Measurements from ENCODE around the gene SLX9. TPM values are rescaled to one million over a fixed set of nuclear protein-coding genes. Genes with fewer than 3 reads are reported as not detected.

SLX9 gene
- polyA plus RNA-seq, 1 donor (not counting 4 experiments of a cell fraction or from before 2014, with no cell fraction given) = 21.8 TPM

DNA sequence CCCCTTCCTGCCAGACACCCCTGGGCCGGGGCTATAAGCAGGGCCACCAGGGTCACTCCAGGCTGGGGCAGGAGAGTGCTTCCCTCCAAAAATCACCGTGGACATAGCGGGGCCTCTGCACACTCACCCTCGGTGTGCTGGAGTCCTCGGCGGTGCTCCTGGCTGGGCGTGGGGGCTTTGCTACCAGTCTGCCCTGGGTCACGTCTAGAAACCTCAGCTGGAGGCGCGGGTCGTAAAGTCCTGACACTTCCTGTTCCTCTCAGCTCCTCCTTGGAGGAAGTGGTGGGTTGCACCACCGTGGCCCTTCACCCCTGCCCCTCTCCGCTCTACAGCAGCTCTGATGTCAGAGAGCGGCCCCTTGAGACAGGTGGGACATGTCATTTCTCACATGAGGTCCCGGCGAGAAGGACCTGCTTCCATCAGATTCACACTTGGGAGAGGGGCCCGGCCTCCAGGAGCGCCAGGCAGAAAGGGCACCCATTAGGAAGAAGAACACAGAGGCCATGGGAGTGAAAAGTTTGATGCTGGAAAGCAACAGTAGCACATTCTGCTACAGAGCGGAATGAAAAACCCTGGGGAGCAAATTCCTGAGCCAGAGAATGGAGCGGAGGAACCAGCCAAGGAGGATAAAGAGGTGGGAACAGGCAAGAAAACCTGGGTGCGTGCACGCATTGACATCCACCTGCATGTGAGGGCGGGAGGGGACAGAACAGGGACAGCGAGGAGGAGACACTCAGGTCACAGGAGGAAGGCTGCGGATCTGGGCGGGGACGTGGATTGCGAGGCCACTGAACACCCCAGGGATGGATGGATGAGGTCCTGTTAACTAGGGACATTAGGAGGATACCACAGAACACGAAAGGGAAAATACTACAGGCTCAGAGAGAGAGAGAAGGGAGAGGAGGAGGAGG is 18.9 kb upstream of the SLX9 start, which contains the start of gene ITGB2:
TSS of gene ITGB2 (minus strand) at position 206 of the 911 bp plus-strand sequence. CDS start 10,117 bp downstream, outside the sequence.
- H3K27me3 ChIP-seq (ENCODE audit: control insufficient read depth, extremely low read depth, insufficient read depth, low read length) = peaks cover 12% of the 10 kb centered on the region
- no peaks in the 10 kb centered on the region for H3K36me3 ChIP-seq (ENCODE audit: control insufficient read depth in 2 of 2, extremely low read depth in 1 of 2, insufficient read depth in 2 of 2, low read length in 2 of 2)
- no peaks in the 10 kb centered on the region for H4K20me1 ChIP-seq (ENCODE audit: control insufficient read depth, extremely low read depth, insufficient read depth, low read length)
- DNase-seq (ENCODE audit: low read depth, low spot score) = no peak
- no peak within 1 kb of the TSS for H3K9ac ChIP-seq (ENCODE audit: control insufficient read depth, extremely low read depth, insufficient read depth, low read length)
- TF ChIP-seq EZH2 (IDR thresholded peaks at IDR 0.05; ENCODE audit: low read length) = no peak
- TF ChIP-seq, protein P1, sequence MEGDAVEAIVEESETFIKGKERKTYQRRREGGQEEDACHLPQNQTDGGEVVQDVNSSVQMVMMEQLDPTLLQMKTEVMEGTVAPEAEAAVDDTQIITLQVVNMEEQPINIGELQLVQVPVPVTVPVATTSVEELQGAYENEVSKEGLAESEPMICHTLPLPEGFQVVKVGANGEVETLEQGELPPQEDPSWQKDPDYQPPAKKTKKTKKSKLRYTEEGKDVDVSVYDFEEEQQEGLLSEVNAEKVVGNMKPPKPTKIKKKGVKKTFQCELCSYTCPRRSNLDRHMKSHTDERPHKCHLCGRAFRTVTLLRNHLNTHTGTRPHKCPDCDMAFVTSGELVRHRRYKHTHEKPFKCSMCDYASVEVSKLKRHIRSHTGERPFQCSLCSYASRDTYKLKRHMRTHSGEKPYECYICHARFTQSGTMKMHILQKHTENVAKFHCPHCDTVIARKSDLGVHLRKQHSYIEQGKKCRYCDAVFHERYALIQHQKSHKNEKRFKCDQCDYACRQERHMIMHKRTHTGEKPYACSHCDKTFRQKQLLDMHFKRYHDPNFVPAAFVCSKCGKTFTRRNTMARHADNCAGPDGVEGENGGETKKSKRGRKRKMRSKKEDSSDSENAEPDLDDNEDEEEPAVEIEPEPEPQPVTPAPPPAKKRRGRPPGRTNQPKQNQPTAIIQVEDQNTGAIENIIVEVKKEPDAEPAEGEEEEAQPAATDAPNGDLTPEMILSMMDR (optimal IDR thresholded peaks at IDR 0.05 in 1 of 3, IDR thresholded peaks at IDR 0.05 in 1 of 3, conservative IDR thresholded peaks at IDR 0.05 in 1 of 3; ENCODE audit: extremely low read depth in 1 of 3, insufficient read depth in 2 of 3, low read length in 3 of 3) = no peak
- no peaks in the 10 kb centered on the region for H3K9me1 ChIP-seq (ENCODE audit: control insufficient read depth, extremely low read depth, insufficient read depth, low read length)
- no peak for FAIRE-seq
- H2AFZ ChIP-seq (ENCODE audit: control insufficient read depth, low read length) = no peak within 1 kb of the TSS
- H3K4me1 ChIP-seq (ENCODE audit: control insufficient read depth, extremely low read depth, insufficient read depth, low read length) = peaks cover 28% of the 10 kb centered on the region
- H3K79me2 ChIP-seq (ENCODE audit: control insufficient read depth, insufficient read depth, low read length) = no peaks in the 10 kb centered on the region
- no peaks in the 10 kb centered on the region for H3K9me3 ChIP-seq (ENCODE audit: control insufficient read depth, low read depth, low read length)
- no peak within 1 kb of the TSS for H3K27ac ChIP-seq (ENCODE audit: control insufficient read depth, insufficient read depth, low read length)
- H3K4me2 ChIP-seq (ENCODE audit: control insufficient read depth, extremely low read depth, insufficient read depth, low read depth, low read length) = no peak within 1 kb of the TSS
- dilution Hi-C loops (cut with MboI; ENCODE audit: extremely low pct_ligation_motif_present, low sequenced_read_pairs) = no loop called here
- H3K4me3 ChIP-seq (ENCODE audit: control insufficient read depth in 2 of 3, extremely low read depth in 1 of 3, insufficient read depth in 2 of 3, low read depth in 1 of 3, low read length in 3 of 3) = no peak within 1 kb of the TSS

DNA sequence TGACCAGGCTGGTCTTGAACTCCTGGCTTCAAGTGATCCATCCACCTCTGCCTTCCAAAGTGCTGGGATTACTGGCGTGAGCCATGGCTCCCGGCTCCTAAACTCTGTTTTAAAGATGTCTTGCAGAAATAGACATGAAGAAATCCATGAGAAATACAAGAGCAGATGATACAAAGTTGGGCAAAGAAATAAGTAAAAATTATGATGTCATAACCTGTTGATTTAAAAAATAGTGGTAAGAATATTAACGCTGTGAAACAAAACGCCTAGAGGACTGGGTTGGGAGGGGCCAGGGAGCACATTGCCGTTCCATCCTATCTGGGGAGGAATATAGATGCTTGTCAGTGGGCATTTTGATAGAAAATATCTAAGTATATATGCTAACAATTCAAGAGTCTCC is 17.9 kb upstream of the SLX9 start:
- no peak overlapping the region for H3K4me3 ChIP-seq (ENCODE audit: control insufficient read depth in 2 of 3, extremely low read depth in 1 of 3, insufficient read depth in 2 of 3, low read depth in 1 of 3, low read length in 3 of 3)
- dilution Hi-C loops (cut with MboI; ENCODE audit: extremely low pct_ligation_motif_present, low sequenced_read_pairs) = no loop called here
- H3K4me1 ChIP-seq (ENCODE audit: control insufficient read depth, extremely low read depth, insufficient read depth, low read length) = peaks cover 29% of the 10 kb centered on the region
- H3K9me3 ChIP-seq (ENCODE audit: control insufficient read depth, low read depth, low read length) = no peaks in the 10 kb centered on the region
- no peak for TF ChIP-seq EZH2 (IDR thresholded peaks at IDR 0.05; ENCODE audit: low read length)
- TF ChIP-seq, protein P1 (optimal IDR thresholded peaks at IDR 0.05 in 1 of 3, IDR thresholded peaks at IDR 0.05 in 1 of 3, conservative IDR thresholded peaks at IDR 0.05 in 1 of 3; ENCODE audit: extremely low read depth in 1 of 3, insufficient read depth in 2 of 3, low read length in 3 of 3) = no peak
- H2AFZ ChIP-seq (ENCODE audit: control insufficient read depth, low read length) = no peak overlapping the region
- H3K4me2 ChIP-seq (ENCODE audit: control insufficient read depth, extremely low read depth, insufficient read depth, low read depth, low read length) = no peak overlapping the region
- no peaks in the 10 kb centered on the region for H3K36me3 ChIP-seq (ENCODE audit: control insufficient read depth in 2 of 2, extremely low read depth in 1 of 2, insufficient read depth in 2 of 2, low read length in 2 of 2)
- no peaks in the 10 kb centered on the region for H3K9me1 ChIP-seq (ENCODE audit: control insufficient read depth, extremely low read depth, insufficient read depth, low read length)
- H4K20me1 ChIP-seq (ENCODE audit: control insufficient read depth, extremely low read depth, insufficient read depth, low read length) = no peaks in the 10 kb centered on the region
- peaks cover 12% of the 10 kb centered on the region for H3K27me3 ChIP-seq (ENCODE audit: control insufficient read depth, extremely low read depth, insufficient read depth, low read length)
- H3K9ac ChIP-seq (ENCODE audit: control insufficient read depth, extremely low read depth, insufficient read depth, low read length) = no peak overlapping the region
- no peak overlapping the region for H3K27ac ChIP-seq (ENCODE audit: control insufficient read depth, insufficient read depth, low read length)
- FAIRE-seq (no peak), DNase-seq (ENCODE audit: low read depth, low spot score) (no peak)
- H3K79me2 ChIP-seq (ENCODE audit: control insufficient read depth, insufficient read depth, low read length) = no peaks in the 10 kb centered on the region

Data from keratinocyte (primary cell).